ENCODE measurements around the gene IGSF5. TPM values are rescaled to one million over a fixed set of nuclear protein-coding genes. Genes with fewer than 3 reads are reported as not detected.

The IGSF5 gene
- polyA plus RNA-seq, 1 donor (not counting 4 experiments of a cell fraction or from before 2014, with no cell fraction given) = not detected

DNA sequence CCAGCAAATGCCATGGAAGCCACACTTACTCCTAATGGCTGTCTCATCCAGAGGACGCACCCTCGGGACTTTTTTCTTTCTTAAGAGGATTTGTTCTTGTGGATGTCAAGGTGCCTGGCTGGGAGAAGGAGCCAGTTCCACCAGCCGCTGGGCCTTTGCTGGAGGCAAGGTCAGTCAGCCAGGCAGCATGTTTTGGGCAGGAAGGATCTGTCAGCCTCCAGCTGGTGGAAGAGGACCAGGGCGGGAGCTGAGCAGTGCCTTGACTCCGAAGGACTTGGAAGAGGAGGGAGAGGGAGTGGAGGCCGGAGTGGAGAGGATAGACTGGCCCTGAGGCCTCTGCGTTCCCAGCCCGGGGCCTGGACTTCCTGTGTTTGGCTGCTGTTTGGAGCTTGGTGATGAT lies 5.7 kb downstream of the IGSF5 start:
- no peaks in the 10 kb centered on the region for H3K79me2 ChIP-seq (ENCODE audit: control insufficient read depth, insufficient read depth, low read length)
- TF ChIP-seq, protein P1, sequence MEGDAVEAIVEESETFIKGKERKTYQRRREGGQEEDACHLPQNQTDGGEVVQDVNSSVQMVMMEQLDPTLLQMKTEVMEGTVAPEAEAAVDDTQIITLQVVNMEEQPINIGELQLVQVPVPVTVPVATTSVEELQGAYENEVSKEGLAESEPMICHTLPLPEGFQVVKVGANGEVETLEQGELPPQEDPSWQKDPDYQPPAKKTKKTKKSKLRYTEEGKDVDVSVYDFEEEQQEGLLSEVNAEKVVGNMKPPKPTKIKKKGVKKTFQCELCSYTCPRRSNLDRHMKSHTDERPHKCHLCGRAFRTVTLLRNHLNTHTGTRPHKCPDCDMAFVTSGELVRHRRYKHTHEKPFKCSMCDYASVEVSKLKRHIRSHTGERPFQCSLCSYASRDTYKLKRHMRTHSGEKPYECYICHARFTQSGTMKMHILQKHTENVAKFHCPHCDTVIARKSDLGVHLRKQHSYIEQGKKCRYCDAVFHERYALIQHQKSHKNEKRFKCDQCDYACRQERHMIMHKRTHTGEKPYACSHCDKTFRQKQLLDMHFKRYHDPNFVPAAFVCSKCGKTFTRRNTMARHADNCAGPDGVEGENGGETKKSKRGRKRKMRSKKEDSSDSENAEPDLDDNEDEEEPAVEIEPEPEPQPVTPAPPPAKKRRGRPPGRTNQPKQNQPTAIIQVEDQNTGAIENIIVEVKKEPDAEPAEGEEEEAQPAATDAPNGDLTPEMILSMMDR (optimal IDR thresholded peaks at IDR 0.05 in 1 of 3, IDR thresholded peaks at IDR 0.05 in 1 of 3, conservative IDR thresholded peaks at IDR 0.05 in 1 of 3; ENCODE audit: extremely low read depth in 1 of 3, insufficient read depth in 2 of 3, low read length in 3 of 3) = no peak
- TF ChIP-seq EZH2 (IDR thresholded peaks at IDR 0.05; ENCODE audit: low read length) = no peak
- dilution Hi-C loops (cut with MboI; ENCODE audit: extremely low pct_ligation_motif_present, low sequenced_read_pairs) = no loop called here
- H3K27me3 ChIP-seq (ENCODE audit: control insufficient read depth, extremely low read depth, insufficient read depth, low read length) = no peaks in the 10 kb centered on the region
- no peaks in the 10 kb centered on the region for H3K4me1 ChIP-seq (ENCODE audit: control insufficient read depth, extremely low read depth, insufficient read depth, low read length)
- peaks cover 2% of the 10 kb centered on the region for H3K9me3 ChIP-seq (ENCODE audit: control insufficient read depth, low read depth, low read length)
- FAIRE-seq (no peak), DNase-seq (ENCODE audit: low read depth, low spot score) (no peak)
- H2AFZ ChIP-seq (ENCODE audit: control insufficient read depth, low read length) = no peak overlapping the region
- H3K36me3 ChIP-seq (ENCODE audit: control insufficient read depth in 2 of 2, extremely low read depth in 1 of 2, insufficient read depth in 2 of 2, low read length in 2 of 2) = no peaks in the 10 kb centered on the region
- no peak overlapping the region for H3K4me3 ChIP-seq (ENCODE audit: control insufficient read depth in 2 of 3, extremely low read depth in 1 of 3, insufficient read depth in 2 of 3, low read depth in 1 of 3, low read length in 3 of 3)
- H3K9ac ChIP-seq (ENCODE audit: control insufficient read depth, extremely low read depth, insufficient read depth, low read length) = no peak overlapping the region
- H3K4me2 ChIP-seq (ENCODE audit: control insufficient read depth, extremely low read depth, insufficient read depth, low read depth, low read length) = no peak overlapping the region
- no peaks in the 10 kb centered on the region for H4K20me1 ChIP-seq (ENCODE audit: control insufficient read depth, extremely low read depth, insufficient read depth, low read length)
- H3K9me1 ChIP-seq (ENCODE audit: control insufficient read depth, extremely low read depth, insufficient read depth, low read length) = no peaks in the 10 kb centered on the region
- no peak overlapping the region for H3K27ac ChIP-seq (ENCODE audit: control insufficient read depth, insufficient read depth, low read length)

DNA sequence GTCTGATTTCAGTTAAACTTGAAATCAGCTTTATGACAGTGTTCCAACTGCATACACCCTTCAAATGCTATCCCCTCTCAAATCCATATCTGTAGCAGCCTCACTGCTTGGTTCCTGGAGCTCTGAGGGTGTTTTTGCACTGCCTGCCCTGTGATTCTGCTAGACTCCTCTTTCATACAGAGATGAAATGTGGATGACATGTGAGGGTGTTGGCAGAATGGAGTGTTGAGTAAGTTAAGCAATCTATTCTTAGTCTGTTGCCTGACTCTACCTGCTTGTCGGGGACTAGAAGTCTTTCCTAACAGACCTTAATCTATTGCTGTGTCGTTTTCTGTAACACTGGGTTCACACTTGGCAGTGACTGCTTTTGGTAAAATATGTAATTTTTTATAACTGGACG lies 9.8 kb downstream of the IGSF5 start:
- Histone ChIP-seq H4K20me1 (ENCODE audit: control insufficient read depth, extremely low read depth, insufficient read depth, low read length) (no peaks in the 10 kb centered on the region), H3K27ac (ENCODE audit: control insufficient read depth, insufficient read depth, low read length) (no peak overlapping the region), H3K9me3 (ENCODE audit: control insufficient read depth, low read depth, low read length) (peaks cover 4% of the 10 kb centered on the region), H3K79me2 (ENCODE audit: control insufficient read depth, insufficient read depth, low read length) (no peaks in the 10 kb centered on the region), H2AFZ (ENCODE audit: control insufficient read depth, low read length) (no peak overlapping the region), H3K27me3 (ENCODE audit: control insufficient read depth, extremely low read depth, insufficient read depth, low read length) (no peaks in the 10 kb centered on the region), H3K9me1 (ENCODE audit: control insufficient read depth, extremely low read depth, insufficient read depth, low read length) (no peaks in the 10 kb centered on the region), H3K36me3 (ENCODE audit: control insufficient read depth in 2 of 2, extremely low read depth in 1 of 2, insufficient read depth in 2 of 2, low read length in 2 of 2) (no peaks in the 10 kb centered on the region), H3K9ac (ENCODE audit: control insufficient read depth, extremely low read depth, insufficient read depth, low read length) (no peak overlapping the region), H3K4me1 (ENCODE audit: control insufficient read depth, extremely low read depth, insufficient read depth, low read length) (no peaks in the 10 kb centered on the region), H3K4me2 (ENCODE audit: control insufficient read depth, extremely low read depth, insufficient read depth, low read depth, low read length) (no peak overlapping the region), H3K4me3 (ENCODE audit: control insufficient read depth in 2 of 3, extremely low read depth in 1 of 3, insufficient read depth in 2 of 3, low read depth in 1 of 3, low read length in 3 of 3) (no peak overlapping the region)
- no peak for FAIRE-seq
- no peak for DNase-seq (ENCODE audit: low read depth, low spot score)
- dilution Hi-C loops (cut with MboI; ENCODE audit: extremely low pct_ligation_motif_present, low sequenced_read_pairs) = no loop called here
- TF ChIP-seq EZH2 (IDR thresholded peaks at IDR 0.05; ENCODE audit: low read length) = no peak
- TF ChIP-seq, protein P1 (optimal IDR thresholded peaks at IDR 0.05 in 1 of 3, IDR thresholded peaks at IDR 0.05 in 1 of 3, conservative IDR thresholded peaks at IDR 0.05 in 1 of 3; ENCODE audit: extremely low read depth in 1 of 3, insufficient read depth in 2 of 3, low read length in 3 of 3) = no peak

All from keratinocyte (primary cell).